ENCODE results near the gene MEIS2. TPM values are rescaled to one million over a fixed set of nuclear protein-coding genes. Genes with fewer than 3 reads are reported as not detected.

Gene MEIS2
- total RNA-seq, 1 experiment from 2014 or later: 29.3 TPM

GRCh38 chr15:37077623-37078351, 22.6 kb downstream of the MEIS2 start:
- no peak for DNase-seq (ENCODE audit: low read depth)

- no peak for DNase-seq (ENCODE audit: low read depth)
Measured at GRCh38 chr15:37076543-37076942, 23.8 kb downstream of the MEIS2 start.

- DNase-seq (ENCODE audit: low read depth): no peak
Measured at GRCh38 chr15:37075777-37076176, 24.6 kb downstream of the MEIS2 start.

GRCh38 chr15:37072181-37072580, 28.2 kb downstream of the MEIS2 start:
- DNase-seq (ENCODE audit: low read depth): no peak

GRCh38 chr15:37071134-37071533, 29.2 kb downstream of the MEIS2 start:
- no peak for DNase-seq (ENCODE audit: low read depth)

- no peak for DNase-seq (ENCODE audit: low read depth)
Measured at GRCh38 chr15:37070686-37071085, 29.7 kb downstream of the MEIS2 start.

GRCh38 chr15:37061996-37062395, 38.4 kb downstream of the MEIS2 start:
- no peak for DNase-seq (ENCODE audit: low read depth)

GRCh38 chr15:37059086-37059485, 41.3 kb downstream of the MEIS2 start:
- DNase-seq (ENCODE audit: low read depth): no peak

GRCh38 chr15:37058316-37058985, 41.9 kb downstream of the MEIS2 start:
- DNase-seq (ENCODE audit: low read depth): no peak

- no peak for DNase-seq (ENCODE audit: low read depth)
Measured at GRCh38 chr15:37057831-37058230, 42.5 kb downstream of the MEIS2 start.

- no peak for DNase-seq (ENCODE audit: low read depth)
Measured at GRCh38 chr15:37057256-37057655, 43.1 kb downstream of the MEIS2 start.

GRCh38 chr15:37056177-37057121, 43.9 kb downstream of the MEIS2 start:
- no peak for DNase-seq (ENCODE audit: low read depth)

- no peak for DNase-seq (ENCODE audit: low read depth)
Measured at GRCh38 chr15:37055481-37055880, 44.9 kb downstream of the MEIS2 start.

GRCh38 chr15:37054336-37054735, 46.0 kb downstream of the MEIS2 start:
- no peak for DNase-seq (ENCODE audit: low read depth)

- peak; percentile 13 for DNase-seq (ENCODE audit: low read depth)
Measured at GRCh38 chr15:37053166-37053565, 47.2 kb downstream of the MEIS2 start.

GRCh38 chr15:37050345-37050744, 50.0 kb downstream of the MEIS2 start:
- DNase-seq (ENCODE audit: low read depth): no peak

- DNase-seq (ENCODE audit: low read depth): no peak
Measured at GRCh38 chr15:37046876-37047614, 53.3 kb downstream of the MEIS2 start.

GRCh38 chr15:37045859-37046740, 54.2 kb downstream of the MEIS2 start:
- no peak for DNase-seq (ENCODE audit: low read depth)

GRCh38 chr15:37044915-37045648, 55.3 kb downstream of the MEIS2 start:
- no peak for DNase-seq (ENCODE audit: low read depth)

- DNase-seq (ENCODE audit: low read depth): no peak
Measured at GRCh38 chr15:37041836-37042235, 58.5 kb downstream of the MEIS2 start.
